Measurements from ENCODE around the gene MYO3B.

GRCh38 chr2:170190172-170190571 lies 12.2 kb downstream of the MYO3B start:
- no peak for TF ChIP-seq TAF1 (IDR thresholded peaks at IDR 0.05; ENCODE audit: borderline replicate concordance, insufficient read depth, low read length)
- no peak for TF ChIP-seq SIN3A (IDR thresholded peaks at IDR 0.05; ENCODE audit: borderline replicate concordance, insufficient read depth, low read length)
